SHP77 (cell line): ENCODE data around the gene ZFX.
A peak's percentile ranks its signal among the peaks of the same experiment; 100 is the strongest.
"Not testable (repeated sequence)": the region's sequence is repeated elsewhere in the genome, so short reads cannot be mapped to it uniquely, and the experiment has no call there.

Experiments used
- DNase-seq, 2 experiments: peaks; one replicate each; lab custom pipeline; 2025; lab: John Stamatoyannopoulos, UW

Gene ZFX

GRCh38 chrX:24149351-24150050 is at the start of gene ZFX:
Gene ZFX, plus strand, starts transcription at chrX:24149729. Its CDS starts 23,014 bp downstream, at chrX:24172743.
- DNase-seq, result peak in 1 of 2 experiments; percentile 8

GRCh38 chrX:24100713-24101112 is 48.8 kb upstream of the ZFX start:
- no peak for DNase-seq

- peak; percentile 27 to 30 for DNase-seq
Measured at GRCh38 chrX:24110069-24110468, 39.5 kb upstream of the ZFX start.

DNA sequence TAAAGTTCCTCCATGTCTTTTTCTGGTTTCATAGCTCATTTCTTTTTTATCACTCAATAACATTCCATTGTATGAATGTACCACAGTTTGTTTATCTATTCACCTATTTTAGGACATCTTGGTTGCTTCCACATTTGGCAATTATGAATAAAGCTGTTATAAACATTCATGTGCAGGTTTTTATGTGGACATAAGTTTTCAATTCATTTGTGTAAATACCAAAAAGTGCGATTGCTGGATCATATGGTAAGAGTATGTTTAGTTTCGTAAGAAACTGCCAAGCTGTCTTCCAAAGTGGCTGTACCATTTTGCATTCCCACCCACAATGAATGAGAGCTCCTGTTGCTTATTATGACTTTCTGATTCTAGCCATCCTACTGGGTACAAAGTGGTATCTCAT is 36.3 kb upstream of the ZFX start:
- no peak for DNase-seq

DNA sequence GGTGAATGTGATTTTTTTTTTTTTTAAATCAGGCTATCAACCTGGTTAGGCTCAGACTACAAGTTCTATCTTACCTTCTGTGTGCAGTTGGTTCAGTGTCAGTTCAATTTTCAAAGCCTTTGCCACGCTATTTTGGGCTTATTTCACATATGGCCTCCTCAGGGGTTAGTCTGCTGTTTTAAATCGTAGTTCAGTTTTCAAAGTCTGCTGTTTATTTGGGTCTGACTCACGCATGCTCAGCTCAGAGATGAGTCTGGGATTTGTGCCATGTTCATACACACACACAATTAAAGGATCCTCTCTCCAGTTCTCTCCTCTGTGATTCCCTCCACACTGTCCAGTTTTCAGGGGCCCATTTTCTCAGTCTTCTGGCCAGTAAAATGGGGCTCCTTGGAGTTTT is 32.3 kb upstream of the ZFX start:
- DNase-seq, result no peak

DNA sequence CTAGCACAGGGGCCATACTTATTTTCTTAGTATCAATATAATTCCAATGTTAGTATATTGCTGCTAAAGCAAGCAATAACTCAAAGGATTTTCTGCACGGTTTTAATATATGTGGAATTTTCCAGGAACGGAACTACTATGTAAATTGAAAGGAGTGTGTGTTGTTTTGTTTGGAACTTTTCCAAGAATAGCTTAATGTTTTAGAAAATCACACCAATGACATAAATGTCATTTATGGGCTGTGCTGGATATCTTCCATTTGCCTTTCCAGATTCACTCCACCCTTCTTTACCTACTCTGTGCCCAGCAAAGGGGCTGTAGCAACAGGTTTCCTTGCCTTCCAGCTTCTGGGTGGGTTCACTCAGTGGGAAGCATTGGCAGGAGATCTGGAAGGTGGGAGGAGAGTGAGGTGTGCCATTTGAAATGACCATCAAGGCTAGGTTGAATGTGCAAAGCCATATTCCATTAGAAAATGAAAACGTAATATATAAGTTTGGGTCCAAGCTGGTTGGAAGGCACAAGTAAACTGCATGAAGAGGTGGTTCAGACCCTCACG is 25.2 kb upstream of the ZFX start:
- DNase-seq, result no peak

- no peak for DNase-seq
Measured at GRCh38 chrX:24125028-24125612, 24.4 kb upstream of the ZFX start.

DNA sequence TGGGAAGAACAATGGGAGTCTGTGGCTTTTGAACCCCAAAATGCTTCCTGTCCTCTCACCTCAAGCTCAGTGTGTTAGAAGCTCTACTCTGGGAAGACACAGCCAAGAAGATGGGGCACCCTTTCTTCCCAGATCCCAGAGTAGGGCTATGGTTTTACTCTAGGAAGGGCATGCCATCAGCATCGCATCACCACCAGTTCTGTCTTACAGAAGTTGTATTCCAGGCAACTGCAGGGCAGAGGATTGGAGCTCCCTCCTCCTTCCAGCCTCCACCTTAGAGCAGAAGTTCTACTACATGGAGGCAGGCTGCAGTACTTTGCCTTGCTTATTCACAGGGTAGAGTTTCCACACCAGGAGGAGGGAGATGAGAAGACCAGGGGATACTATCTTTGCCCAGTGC is 18.1 kb upstream of the ZFX start:
- no peak for DNase-seq

GRCh38 chrX:24133312-24133711 is 16.2 kb upstream of the ZFX start:
- no peak for DNase-seq

DNA sequence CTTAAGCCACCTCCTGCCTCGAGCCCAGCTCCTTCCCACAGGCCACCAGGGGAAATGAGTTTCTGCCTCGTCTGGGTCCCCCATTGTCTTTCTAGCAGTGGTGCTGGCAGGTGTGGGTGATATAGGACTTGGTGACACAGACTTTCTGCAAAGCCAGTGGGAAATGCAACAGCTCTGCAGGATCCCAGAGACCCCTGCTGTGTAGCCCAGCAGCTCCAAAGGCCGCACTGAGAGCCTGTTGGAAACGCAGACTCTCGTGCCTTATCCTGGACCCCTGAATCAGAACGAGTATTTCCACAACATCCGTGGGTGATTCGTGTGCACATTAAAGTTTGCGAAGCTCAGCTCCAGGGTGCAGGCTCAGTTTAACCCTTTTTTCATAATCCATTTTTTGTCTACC is 13.8 kb upstream of the ZFX start:
- not testable (repeated sequence) for DNase-seq

- no peak for DNase-seq
Measured at GRCh38 chrX:24137192-24137591, 12.3 kb upstream of the ZFX start.

- DNase-seq, result not testable (repeated sequence)
Measured at GRCh38 chrX:24143982-24144381, 5.5 kb upstream of the ZFX start.

DNA sequence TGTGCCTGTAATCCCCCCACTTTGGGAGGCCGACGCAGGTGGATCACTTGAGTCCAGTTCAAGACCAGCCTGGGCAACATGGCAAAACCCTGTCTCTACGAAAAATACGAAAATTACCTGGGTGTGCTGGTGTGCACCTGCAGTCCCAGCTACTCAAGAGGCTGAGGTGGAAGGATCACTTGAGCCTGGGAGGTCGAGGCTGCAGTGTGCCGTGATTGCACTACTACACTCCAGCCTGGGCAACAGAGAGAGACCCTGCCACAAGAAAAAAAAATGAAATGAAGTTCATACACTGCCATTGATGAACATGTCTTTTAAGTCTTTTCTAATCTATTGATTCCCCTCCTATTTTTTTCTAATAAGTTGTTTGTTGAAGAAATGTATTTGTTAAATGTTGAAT is 5.0 kb upstream of the ZFX start:
- DNase-seq, result no peak

DNA sequence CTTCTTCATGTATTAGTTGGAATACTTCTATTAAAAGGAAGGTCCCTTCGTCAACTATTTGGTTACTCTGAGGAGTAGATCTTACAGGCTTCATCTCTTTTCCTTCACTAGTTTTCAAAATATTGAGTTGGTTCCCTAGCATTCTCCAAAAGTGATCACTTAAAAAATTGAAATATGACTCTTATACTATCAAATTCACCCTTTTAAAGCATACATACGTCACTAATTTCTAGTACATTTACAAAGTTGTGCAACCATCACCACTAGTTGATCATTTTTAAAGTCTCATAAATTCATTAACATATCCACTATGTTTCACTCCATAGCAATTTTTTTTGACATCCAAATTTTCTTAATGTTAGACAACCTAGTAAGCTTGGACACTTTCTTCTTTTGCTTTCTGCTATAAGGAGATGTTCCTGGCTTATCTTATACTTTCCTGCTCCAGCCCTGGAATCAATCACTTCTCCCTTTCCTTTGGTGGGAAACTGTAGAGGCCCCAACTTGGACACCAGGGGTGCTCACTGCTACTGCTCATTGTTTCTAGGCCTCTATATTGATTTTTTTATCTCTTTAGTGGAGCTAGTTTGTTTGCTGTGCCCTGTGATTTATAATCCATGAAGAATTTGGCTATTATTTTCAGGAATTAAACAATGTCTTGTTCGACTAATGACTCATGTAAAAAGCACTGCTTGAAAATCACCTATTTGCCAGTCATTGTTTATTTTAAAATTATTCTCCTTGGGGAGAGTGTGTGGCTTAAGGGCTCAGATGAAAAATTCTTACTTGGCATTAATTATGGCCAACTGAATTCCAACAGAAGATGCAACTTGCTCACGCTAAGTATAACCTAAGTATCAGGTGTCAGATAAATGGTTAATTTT is 4.0 kb upstream of the ZFX start:
- DNase-seq, result no peak

DNA sequence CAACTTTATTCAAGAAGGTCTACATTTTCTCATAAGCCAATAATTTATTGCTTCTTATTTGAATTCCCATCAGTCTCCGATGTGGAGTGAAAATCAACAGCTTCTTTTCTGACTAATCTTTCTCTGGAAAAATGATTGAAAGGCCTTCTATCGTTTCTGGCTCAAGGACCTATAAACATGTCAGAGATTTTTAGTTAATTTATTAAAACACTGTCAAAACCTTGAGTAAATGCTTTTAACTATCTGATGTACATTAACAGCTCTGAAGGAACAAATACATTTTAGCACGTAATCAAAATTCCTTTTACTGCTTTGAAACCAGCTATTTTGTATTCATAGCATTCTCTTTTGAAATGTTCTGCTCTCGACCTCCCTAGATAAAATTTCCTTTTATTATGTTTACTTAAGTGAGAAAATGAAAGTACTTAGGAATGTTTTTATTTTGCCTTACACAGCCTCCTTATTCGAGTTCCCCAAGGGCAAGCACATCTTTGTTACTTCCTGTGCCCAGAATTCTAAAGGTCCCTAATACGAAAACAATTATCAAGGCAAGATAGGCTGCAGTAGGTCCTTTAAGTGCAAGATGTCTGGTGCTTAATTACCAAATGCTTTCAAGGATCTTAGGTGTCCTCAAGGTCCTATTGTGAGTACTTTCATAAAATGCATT is 3.1 kb upstream of the ZFX start:
- DNase-seq, result no peak

DNA sequence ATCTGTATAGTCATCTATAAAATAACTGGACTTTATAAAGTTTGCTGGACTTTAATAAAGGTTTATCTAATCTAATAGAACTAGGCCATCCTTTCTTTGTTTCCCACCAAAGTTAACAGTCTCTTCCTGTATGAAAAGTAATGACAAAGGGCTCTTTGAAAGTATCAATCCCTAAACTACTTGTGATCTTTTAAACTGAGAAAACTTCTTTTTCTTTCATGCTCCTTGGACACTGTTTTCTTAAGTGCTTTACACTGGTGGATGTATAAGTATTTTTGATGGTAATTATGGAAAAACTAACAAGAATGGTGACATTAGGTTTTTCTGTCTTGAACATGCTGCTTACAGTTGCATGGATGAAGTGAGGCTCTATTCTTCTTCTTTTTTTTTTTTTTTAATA is 2.4 kb upstream of the ZFX start:
- no peak for DNase-seq

GRCh38 chrX:24148121-24148520 is 1.4 kb upstream of the ZFX start:
- DNase-seq, result no peak

GRCh38 chrX:24148535-24149350 is 786 bp upstream of the ZFX start:
- no peak for DNase-seq

DNA sequence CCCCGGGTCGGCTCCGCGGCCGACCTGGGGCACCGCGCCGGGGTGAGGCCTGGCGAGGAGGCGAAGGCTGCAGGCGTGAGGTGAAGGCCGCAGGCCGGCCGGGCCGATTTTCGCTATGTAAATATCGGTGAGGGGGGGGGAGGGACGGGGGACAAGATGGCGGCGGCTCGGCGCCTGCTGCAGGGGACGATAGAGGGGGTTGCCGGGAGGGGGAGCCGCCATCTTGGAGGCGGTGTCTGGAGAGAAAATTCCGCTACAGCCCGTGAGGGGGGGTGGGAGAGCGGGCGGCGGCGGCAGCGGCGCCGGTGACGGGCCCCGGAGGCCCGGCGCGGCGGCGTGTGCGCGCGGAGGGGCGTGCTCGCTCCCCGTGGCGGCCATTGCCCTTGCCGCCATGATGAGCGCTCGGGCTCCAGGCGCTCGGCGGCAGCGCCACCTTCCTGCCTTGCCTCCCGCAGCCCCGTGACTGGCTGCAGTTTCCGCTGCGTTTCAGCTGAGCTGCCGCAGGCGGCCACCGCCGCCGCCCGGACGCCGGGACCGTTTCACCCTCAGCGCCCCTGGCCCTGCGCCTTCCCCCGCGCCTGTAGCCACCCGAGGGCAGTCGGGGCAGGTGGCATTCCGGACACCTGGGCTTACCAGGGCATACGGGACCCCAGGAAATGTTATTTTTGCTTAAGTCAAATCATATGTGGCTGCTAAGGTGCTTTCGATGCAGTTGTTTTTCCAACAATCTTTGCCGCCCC is 692 bp downstream of the ZFX start:
- DNase-seq, result peak; percentile 56 to 77

DNA sequence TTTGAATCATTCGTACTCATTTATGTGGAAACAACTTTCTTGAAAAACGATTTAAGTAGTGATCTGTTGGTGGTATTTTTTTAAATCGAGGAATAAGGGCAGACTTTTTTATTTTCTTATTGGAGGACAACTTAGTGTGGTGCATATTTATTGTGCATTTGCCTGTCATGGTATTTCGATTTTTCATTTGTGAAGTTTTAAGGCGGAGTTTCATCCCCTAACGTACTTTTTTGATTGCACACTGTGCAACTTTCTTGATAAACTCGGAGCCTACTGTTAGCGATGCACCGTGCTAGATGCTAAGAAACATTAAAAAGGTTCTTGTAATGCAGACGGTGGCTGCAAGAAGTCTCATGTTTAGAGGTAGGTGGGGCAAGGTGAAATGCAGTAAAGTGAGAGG is 1.4 kb downstream of the ZFX start:
- no peak for DNase-seq

- DNase-seq, result no peak
Measured at GRCh38 chrX:24151513-24151912, 2.0 kb downstream of the ZFX start.
